ENCODE data around the gene ZC3H7B. TPM values are rescaled to one million over a fixed set of nuclear protein-coding genes. Genes with fewer than 3 reads are reported as not detected.

Gene ZC3H7B
- total RNA-seq, 1 donor from 2014 or later: 58.2 TPM

DNA sequence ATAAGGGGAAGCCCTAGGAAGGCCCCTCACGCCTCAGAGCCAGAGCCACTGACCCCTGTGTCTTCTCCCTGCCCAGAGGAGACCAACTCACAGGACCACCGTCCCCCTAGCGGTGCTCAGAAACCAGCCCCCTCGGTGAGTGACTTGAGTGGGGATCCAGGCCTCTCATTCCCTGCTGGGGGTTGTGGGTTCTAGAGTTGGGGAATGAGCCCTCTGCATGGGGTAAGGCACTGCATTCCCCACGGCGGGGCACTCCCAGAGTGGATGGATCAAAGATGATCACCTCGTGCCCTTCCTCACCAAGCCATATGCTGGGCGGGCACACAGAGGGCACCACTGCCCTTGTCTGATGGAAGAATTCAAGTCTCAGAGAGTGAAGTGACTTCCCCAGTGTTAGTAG, 39.7 kb downstream of the ZC3H7B start:
- Mint-ChIP-seq H3K4me3 (no peak overlapping the region), H3K27ac (no peak overlapping the region), H3K36me3 (ENCODE audit: low read depth) (peaks cover 64% of the 10 kb centered on the region), H3K9me3 (no peaks in the 10 kb centered on the region), H3K4me1 (no peaks in the 10 kb centered on the region), H3K27me3 (no peaks in the 10 kb centered on the region)
- ChIA-PET CTCF (no interaction called here), POLR2A (no interaction called here)
- intact Hi-C loops (cut with micrococcal nuclease): no loop called here
- no peak for ATAC-seq (ENCODE audit: low read depth)
- no peak for TF ChIP-seq CTCF (IDR thresholded peaks at IDR 0.05)
- no peak for DNase-seq

- DNase-seq: no peak
- peaks cover 71% of the 10 kb centered on the region for H3K36me3 Mint-ChIP-seq (ENCODE audit: low read depth)
- H3K9me3 Mint-ChIP-seq: no peaks in the 10 kb centered on the region
- H3K4me1 Mint-ChIP-seq: no peaks in the 10 kb centered on the region
- H3K27ac Mint-ChIP-seq: no peak overlapping the region
- intact Hi-C loops (cut with micrococcal nuclease): no loop called here
- ChIA-PET POLR2A (interaction anchor here (0.6 kb wide), 1 partner anchor 280 kb away, joined by 3 read pairs; no protein-coding TSS in a partner anchor), CTCF (no interaction called here)
- no peaks in the 10 kb centered on the region for H3K27me3 Mint-ChIP-seq
- no peak for TF ChIP-seq CTCF (IDR thresholded peaks at IDR 0.05)
- peak; percentile 56 for ATAC-seq (ENCODE audit: low read depth)
- no peak overlapping the region for H3K4me3 Mint-ChIP-seq
Observed at GRCh38 chr22:41341990-41342389, 40.7 kb downstream of the ZC3H7B start.

- DNase-seq (no peak), ATAC-seq (ENCODE audit: low read depth) (no peak)
- no peaks in the 10 kb centered on the region for H3K4me1 Mint-ChIP-seq
- H3K9me3 Mint-ChIP-seq: no peaks in the 10 kb centered on the region
- ChIA-PET POLR2A (no interaction called here), CTCF (no interaction called here)
- TF ChIP-seq CTCF (IDR thresholded peaks at IDR 0.05): no peak
- intact Hi-C loops (cut with micrococcal nuclease): no loop called here
- H3K36me3 Mint-ChIP-seq (ENCODE audit: low read depth): peaks cover 84% of the 10 kb centered on the region
- H3K27ac Mint-ChIP-seq: no peak overlapping the region
- no peaks in the 10 kb centered on the region for H3K27me3 Mint-ChIP-seq
- H3K4me3 Mint-ChIP-seq: no peak overlapping the region
Observed at GRCh38 chr22:41343300-41343699, 42.0 kb downstream of the ZC3H7B start.

DNA sequence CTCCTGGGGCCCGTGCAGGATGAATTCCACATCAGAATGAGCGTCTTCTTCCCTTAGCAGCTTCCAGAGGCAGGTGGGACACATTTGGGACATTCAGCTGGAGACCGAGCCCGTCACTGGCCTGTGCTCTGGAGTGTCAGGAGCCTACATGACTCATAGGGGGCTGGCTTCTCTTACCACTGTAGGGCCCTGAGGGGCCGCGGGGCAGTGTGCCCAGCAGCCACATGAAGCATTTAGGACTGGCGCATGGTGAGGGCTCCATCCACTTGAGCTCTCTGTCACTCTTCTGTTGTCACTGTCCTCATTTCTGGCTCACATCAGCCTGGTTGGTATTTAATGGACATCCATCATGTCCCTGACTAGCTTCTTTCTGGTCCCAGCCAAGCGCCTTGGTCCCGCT, 42.4 kb downstream of the ZC3H7B start:
- H3K27ac Mint-ChIP-seq: no peak overlapping the region
- H3K27me3 Mint-ChIP-seq: no peaks in the 10 kb centered on the region
- no peaks in the 10 kb centered on the region for H3K9me3 Mint-ChIP-seq
- ATAC-seq (ENCODE audit: low read depth): no peak
- no peak for DNase-seq
- CTCF ChIA-PET: no interaction called here
- intact Hi-C loops (cut with micrococcal nuclease): no loop called here
- TF ChIP-seq CTCF (IDR thresholded peaks at IDR 0.05): no peak
- H3K4me1 Mint-ChIP-seq: no peaks in the 10 kb centered on the region
- POLR2A ChIA-PET: no interaction called here
- no peak overlapping the region for H3K4me3 Mint-ChIP-seq
- H3K36me3 Mint-ChIP-seq (ENCODE audit: low read depth): peaks cover 86% of the 10 kb centered on the region

- H3K4me1 Mint-ChIP-seq: no peaks in the 10 kb centered on the region
- no peaks in the 10 kb centered on the region for H3K9me3 Mint-ChIP-seq
- no peaks in the 10 kb centered on the region for H3K27me3 Mint-ChIP-seq
- CTCF ChIA-PET: no interaction called here
- ATAC-seq (ENCODE audit: low read depth): no peak
- no peak for DNase-seq
- H3K36me3 Mint-ChIP-seq (ENCODE audit: low read depth): peaks cover 87% of the 10 kb centered on the region
- H3K27ac Mint-ChIP-seq: no peak overlapping the region
- no peak for TF ChIP-seq CTCF (IDR thresholded peaks at IDR 0.05)
- intact Hi-C loops (cut with micrococcal nuclease): no loop called here
- H3K4me3 Mint-ChIP-seq: no peak overlapping the region
- POLR2A ChIA-PET: no interaction called here
Observed at GRCh38 chr22:41344189-41344788, 43.0 kb downstream of the ZC3H7B start.
